ENCODE results near the gene LTBR.

LTBR gene

DNA sequence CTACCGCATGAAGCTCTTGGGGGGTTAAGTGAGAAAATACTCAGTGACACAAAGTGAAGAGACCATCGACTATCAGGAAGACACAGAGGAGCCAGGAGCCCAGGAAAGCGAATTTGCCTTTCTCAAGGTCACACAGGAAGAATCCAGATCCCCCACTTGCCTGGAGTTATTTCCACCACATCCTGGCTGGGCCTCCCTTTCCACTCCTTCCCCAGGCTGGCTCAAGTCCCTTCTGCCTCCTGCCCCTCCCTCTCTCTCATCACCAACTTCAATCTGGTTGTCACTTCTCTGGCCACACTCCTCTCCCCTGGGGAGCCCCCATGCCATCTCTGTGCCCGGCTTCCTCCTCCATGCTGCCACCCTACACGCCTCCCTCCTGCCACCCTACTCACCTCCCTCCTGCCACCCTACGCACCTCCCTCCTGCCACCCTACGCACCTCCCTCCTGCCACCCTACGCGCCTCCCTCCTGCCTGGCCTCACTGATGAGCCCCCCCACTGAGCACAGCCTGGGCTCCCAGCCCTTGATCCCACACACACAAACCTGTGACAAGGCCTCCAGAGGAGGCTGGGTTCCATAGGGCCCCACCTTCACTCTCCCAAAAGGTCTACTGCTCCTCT, 14.9 kb upstream of the LTBR start:
- DNase-seq: no peak

DNA sequence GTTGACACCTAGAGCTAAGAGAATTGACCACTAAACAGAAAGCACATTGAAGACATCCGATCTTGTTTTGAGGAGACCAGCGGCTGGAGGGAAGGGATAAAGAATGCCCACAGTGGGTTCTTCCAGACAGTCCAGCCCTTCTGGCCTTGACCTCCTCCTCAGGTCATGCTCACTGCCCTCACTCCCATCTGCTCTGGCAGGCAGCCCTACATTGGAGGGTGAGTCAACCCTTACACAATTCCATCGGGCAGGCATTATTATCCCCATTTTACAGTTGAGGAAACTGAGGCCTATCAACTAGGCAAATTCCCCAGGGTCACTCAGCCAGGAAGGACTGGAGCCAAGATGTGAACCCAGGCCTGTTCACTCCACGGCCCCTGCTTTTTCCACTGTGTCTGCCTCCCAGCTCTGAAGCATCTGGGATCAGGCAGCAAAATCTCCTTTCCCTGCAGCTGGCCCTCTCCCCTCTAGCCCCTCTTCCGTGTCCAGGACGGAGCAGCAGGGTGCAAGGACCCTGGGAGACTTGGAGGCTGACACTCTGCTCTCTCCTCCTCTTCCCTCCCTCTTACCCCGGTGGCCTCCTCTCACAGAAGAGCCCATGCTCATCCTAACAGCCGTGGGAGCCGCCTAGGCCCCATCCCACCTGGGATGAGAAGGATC, 13.9 kb upstream of the LTBR start:
- DNase-seq: no peak

DNA sequence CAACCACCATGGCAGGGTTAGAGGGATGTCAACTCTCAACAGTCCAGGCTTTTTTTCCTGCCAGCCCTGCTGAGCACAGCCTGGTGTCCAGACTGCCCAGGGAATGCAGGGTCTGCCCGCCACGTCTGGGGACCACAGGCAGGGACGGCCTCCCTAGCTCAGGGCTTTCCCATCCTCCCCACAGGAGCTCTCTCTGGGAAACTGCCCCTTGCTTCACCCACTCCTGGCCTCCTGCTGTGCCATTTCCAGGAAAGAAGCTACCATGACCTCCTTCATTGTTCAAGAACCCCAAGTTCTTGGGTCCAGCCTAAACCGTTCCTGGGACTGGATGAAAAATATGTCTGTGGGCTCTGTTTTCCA, 13.4 kb upstream of the LTBR start:
- DNase-seq: no peak

DNA sequence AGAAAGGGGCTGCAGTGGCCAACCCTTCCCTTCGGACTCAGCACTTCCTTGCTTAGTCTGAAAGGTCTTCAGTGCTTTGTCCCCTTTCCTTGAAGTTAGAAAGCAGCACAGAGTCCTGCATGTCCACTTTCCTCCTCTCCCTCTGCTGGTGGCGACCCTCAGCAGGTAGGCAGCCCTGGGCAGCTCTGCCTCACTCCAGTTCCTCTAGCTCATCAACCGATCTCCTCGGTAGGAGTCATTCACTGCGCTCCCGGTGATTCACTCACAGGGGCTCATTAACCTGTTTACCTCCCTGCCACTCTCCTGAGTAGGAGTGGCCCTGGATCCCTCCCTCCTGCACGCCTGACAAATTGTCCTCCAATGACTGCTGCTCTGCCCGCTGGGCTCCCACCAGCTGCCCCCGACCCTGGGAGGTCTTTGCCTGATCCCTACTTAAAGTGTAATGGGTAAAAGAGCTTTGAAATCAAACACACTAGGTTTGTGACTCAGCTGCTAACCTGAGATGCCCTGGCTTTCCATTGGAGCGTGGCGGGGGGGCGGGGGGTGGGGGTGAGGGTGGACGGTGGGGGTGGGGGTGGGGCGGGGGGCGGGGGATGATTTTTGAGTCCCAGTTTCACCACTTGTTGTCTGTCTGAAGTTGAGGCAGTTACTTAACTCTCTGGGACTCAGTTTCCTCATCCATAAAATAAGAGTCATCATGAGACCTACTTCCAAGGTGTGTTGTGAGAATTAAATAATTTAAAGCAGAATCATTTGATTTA, 12.8 kb upstream of the LTBR start:
- DNase-seq: no peak

DNA sequence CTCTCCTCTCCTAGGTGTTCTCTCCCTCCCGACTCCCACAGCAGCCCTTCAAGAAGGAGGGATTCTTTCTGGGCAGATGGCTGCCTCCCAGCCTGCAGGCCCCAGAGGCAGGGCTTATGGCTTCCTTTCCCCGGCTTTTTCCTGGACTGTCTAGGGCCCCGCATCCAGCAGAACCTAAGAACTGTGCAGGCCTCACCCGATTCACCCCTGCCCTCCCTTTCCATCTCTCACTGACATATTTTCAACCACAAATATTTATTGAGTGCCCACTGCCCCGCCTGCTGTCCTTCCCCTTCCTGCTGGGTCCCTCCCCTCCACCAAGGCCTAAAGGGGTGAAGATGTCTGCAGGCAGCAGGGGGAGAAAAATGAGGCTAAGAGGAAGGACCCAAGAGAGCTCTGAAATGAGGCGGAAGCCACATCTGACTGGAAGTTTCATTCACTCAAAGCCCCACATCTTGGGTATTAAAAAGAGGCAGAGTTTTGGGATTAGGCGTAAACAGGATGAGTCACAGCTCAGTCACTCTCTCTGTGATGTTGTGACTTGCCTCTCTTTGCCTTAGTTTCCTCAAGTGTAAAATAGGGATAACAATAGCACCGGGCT, 11.5 kb upstream of the LTBR start:
- DNase-seq: no peak

DNA sequence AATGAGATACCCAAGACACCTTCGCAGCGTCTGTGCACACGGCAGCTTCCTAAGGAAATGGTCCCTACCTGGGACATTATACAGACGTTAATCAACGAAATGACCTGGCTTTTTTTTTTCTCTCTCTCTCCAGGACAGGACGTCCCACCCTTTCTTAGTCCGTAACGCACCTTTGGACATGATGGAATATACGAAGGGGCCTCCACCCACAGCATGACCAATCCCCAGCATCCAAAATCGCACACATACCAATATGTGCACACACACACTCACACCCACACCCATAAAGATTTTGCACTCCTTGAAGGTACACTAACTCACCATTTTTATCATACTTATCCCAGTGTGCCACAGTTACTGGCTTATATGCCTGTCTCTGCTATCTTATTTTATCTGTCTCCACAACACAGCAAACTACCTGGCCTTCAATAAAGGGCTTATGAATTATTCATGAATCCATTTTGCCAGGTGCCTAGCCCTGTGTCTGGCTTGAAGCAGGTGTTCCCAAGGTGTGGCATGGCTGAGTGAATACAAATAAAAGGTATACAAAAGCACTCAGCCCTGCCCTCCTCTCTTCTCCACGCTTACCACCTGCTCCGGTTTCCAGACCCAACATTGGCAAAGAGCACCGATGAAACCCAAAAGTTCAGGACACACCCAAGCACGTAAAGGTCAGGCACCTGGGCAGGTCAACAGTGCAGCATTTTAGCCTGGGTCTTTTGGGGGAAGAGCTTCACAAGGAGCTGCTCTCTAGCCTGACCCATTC, 10.8 kb upstream of the LTBR start:
- DNase-seq: no peak

DNA sequence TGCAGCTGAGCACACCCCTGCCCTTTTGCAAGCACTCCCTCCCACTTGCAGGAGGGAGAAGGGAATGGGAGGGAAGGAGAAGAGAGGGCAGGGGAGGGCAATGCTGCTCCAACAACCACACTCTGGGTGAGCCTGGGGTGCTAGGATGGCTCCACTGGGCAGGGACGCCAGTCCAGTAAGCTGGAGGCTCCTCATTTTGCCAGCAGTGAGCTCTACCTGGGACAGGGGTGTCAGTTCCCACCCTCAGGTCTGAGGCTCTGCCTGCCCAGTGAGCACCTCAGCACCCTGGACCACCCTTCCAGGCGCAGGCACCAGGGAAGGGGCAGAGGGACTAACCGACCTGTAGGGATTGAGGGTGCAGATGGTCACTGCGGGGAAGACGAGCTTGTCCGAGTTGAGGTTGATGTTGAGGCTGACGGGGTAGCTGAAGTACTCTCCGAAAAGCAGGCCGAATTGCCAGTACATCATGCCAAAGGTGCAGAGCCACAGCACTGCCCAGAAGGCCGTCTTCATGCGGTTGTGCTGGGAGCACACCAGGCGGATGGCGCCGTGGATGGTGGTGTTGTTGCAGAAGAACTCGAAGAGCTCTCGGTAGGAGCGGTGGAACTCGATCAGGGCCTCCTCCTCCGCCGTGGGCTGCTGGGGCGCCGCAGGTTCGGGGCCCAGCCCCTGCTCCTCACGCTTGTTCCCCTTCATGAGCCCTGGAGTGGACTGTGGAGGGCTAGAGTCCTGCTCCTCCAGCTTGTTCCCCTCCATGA, 9.8 kb upstream of the LTBR start:
- no peak for DNase-seq

DNA sequence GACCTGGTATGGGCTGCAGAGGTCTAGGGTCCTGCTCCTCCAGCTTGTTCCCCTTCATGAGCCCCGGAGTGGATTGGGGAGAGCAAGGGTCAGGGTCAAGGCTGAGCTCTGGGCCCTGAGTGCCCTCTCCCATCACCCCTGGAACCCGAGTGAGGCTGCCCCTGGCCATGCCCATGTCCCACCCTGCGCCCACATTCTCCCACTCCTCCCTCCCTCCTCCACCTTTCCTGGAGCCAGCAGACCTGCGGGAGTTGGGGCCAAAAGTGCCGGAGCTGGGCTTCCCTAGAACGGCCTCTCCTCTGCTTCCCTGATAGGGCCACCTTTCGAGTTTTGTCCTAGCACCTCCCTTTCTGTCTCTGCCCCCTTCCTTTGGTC, 9.2 kb upstream of the LTBR start:
- DNase-seq: no peak

DNA sequence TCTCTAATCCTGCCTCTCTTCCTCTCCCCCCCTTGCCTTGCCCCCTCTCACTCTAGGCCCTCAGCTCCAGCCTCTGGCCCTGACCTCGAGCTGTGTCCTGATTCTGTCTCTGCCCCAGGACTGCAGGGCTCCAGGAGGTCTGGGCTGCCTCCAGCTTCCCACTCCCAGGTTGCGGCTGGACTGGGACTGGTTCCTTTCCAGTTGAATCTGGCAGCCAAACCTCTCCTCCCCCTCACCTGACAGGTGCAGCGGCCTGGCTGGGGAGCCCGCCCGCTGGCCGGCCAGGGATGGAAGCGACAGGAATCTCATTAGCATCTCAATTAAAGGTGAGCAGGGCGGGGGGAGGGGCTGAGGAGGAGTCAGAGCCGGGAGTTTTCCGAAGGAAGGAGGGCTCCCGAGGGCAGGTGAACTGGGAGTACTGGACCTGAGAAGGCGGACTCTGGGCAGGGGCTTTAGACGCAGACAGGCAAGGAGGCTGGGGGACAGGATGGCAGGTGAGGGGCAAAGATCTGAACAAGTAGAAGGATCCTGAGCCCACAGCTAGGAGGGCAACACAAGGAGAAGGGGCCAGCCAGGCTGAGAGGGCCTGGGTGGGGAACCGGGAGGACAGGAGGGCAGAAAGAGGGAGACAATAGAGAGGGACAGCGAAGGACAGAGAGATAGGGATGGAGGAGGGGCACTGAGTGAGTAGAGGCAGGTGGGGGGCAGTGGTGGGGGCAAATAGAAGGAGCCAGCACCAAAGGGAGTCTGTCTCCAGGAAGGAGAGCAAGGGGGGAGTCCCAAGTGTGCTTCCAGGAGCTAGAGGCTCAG, 8.5 kb upstream of the LTBR start, which contains the start of gene SCNN1A:
SCNN1A (minus strand) TSS at position 295 of the 810 bp plus-strand sequence. CDS start 780 bp downstream, outside the sequence.
- no peak for DNase-seq

DNA sequence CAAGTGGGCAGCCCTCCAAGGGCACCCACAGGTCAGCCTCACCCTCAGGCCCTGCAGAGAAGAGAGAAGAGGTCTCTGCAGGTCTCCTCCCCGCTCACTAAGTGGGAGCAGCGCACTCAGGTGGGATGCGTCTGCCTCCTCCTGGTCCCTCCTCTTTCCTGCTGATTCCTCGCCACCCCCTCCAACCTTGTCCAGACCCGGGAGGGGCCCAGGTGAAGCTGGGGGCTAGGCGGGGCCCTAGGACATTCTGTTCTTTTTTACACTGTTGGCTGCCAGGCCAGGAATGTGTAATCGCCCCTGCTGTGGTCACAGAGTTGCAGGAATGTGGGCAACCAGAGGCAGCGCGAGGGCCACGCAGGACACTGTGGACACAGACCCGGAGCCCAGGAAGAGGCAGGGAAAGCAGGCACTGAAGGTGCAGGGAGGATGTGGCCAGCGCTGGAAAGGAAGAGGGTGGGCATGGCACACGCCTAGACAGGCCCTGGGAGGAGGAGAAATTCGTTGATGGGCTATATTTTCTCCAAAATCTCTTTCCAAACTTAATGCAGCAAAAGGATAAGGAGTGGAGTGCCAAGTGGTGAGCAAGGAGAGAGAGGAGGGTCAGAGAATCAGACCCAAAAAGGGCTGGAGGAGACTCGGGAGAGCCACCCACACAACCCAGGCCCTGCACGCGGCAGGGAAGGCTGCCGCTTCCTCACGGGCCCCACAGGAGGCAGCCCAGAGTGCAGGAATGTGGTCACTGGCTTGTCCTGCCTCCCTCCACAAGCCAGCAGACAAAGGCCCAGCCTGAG, 7.7 kb upstream of the LTBR start:
- no peak for DNase-seq

DNA sequence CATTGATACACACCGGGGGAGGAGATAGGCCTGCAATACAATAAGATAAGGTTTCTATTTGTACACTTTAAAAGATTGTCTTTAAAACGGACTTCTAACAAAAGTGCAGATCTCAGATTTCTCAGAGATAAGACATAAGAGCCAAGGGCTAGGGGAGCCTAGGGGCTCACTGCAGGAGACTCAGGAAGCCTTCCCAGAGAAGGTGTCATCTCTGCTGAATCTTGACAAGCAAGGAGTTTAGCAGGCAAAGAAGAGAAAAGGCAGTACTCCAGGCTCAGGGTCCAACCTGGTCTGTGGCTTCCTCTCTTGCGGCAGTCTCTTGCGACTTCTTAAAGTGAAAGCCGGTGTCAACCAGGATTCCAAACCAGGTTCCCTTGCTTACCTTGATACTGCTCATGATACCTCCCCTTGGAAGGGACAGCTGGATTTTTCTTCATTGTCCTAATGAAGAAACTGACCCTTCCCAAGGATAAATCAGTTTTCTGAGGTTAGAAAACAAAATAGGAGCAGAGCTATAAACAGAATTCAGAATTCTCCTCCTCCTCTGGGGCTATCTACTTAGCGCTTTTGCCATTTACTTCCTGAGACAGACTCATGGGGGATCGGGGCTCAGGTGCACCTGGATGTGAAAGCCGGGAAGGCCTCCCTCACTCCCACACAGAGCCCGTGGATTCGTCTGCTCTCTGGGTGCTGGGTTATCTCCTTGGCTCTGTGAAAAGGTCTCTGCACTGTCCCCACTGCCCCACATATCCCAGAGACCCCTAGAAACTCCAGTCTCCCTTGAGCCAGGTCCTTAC, 6.9 kb upstream of the LTBR start:
- peak in 1 of 2 donors; percentile 16 for DNase-seq

DNA sequence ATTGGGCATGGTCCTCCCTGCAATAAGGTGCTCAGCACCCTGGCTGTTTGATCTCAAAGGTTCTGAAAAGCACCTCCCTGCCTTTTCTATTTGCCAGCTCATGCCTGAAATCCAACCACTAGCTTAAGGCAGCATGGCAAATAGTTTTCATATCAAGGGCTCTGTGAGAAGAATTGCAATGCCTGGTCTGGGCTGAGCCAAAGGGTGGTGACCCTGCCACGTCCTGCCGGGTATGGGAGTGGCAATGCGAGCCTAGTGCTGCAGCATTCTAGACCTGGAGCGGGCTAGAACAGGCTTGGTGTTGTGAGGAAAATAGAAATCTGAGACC, 6.3 kb upstream of the LTBR start:
- DNase-seq: no peak

DNA sequence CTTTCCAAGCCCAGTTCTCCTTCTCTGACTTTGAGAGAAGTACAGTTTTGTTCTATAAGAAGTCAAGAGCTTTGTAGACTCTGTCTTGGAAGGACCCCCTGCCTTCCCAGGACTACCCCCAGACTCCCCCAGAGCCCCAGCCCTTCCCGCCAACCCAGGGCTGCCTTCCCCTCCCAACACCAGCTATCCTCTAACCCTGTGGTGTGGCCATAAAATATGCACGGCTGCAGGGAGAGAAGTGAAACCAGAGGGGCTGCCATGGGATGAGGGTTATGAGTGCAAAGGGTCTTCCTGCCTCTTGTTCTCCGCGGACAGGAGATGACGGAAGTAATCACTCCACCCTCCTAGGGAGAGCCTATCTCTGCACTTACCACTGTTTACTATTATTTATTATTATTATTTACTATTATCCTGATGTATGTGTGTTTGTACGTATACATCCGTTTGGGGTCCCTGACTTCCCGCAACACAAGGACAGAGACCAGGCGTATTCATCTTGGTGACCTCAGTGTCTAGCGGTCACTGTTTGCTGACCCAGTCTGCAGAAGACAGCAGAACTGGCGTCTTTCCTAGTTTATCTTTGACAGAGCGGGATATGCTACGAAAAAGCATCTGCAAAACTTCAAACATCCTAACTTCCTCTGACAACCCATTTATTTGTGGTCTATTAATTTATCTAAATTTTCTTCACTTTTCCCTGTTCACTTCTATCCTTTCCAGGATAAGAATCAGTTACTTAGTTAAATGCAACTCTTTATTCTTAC, 5.1 kb upstream of the LTBR start:
- no peak for DNase-seq

DNA sequence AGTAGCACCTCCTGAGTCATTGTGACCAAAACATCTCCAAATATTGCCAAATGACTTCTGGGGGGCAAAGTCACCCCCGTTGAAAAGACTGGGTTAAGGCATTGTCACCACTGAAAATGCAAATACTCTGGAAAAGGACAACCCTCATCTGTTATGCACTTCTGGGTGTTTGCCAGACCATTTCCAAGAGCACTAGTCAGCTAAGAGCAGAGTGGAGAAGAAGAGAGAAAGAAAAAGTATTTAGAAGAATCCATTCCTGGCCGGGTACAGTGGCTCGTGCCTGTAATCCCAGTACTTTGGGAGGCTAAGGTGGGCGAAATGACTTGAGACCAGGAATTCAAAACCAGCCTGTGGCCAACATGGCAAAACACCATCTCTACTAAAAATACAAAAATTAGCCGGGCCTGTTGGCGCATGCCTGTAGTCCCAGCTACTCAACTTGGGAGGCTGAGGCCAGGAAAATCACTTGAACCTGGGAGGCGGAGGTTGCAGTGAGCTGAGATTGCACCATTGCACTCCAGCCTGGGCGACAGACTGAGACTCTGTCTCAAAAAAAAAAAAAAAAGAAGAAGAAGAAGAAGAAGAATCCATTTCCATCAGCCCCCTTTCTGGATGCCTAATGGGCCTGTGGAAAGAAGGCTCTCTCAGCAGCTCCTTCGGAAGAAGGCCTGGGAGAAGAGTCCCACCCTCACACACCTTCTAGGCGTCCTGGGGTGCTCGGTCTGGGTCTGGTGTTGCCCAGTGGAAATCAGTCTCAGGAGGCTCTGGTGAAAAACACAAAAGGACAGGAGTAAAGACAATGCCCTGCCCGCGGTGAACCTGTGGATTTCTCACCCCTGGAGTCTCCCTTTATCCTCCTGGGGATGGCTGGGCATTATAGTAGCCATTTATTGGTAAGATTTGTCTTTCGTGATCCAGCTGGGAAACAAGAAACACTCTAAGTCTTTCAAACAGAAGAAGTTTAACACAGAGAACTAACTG, 3.5 kb upstream of the LTBR start:
- no peak for DNase-seq

DNA sequence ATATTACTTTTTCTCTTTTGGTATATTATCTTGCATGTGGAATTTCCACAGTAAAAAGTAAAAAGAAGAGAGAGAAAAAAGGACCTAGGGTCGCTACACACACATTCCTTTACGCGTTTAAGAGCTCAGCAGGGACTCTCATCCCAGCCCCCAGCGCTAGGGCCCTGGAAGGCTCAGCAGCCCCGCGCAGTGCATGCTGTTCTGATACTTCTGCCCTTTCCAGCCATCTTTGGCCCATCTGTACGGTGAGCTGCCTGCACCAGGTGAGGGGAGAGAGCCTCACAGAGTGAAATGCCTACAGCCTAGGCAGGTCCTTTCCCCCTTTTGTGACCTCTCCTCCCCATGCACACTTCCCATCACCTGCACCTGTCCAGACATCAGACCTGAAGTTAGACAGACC, 1.6 kb upstream of the LTBR start:
- no peak for DNase-seq

DNA sequence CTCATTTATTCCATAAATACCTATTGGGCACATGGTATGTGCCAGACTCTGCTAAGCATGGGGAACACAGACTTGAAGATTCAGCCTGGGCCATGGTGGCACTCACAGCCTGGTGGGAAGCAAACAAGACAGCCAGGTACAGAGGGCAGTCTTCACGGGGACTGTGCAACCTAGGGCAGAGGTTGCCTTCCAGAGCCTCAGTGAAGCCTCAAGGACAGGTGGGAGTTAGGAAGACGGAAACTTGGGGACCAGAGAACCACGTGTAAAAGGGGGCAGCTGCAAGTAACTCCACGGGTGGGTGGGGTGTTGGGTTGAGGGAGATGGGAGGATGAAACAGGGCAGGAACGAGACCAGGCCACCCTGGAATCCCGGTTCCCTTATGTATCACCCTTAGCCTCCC, 980 bp upstream of the LTBR start:
- DNase-seq: no peak

DNA sequence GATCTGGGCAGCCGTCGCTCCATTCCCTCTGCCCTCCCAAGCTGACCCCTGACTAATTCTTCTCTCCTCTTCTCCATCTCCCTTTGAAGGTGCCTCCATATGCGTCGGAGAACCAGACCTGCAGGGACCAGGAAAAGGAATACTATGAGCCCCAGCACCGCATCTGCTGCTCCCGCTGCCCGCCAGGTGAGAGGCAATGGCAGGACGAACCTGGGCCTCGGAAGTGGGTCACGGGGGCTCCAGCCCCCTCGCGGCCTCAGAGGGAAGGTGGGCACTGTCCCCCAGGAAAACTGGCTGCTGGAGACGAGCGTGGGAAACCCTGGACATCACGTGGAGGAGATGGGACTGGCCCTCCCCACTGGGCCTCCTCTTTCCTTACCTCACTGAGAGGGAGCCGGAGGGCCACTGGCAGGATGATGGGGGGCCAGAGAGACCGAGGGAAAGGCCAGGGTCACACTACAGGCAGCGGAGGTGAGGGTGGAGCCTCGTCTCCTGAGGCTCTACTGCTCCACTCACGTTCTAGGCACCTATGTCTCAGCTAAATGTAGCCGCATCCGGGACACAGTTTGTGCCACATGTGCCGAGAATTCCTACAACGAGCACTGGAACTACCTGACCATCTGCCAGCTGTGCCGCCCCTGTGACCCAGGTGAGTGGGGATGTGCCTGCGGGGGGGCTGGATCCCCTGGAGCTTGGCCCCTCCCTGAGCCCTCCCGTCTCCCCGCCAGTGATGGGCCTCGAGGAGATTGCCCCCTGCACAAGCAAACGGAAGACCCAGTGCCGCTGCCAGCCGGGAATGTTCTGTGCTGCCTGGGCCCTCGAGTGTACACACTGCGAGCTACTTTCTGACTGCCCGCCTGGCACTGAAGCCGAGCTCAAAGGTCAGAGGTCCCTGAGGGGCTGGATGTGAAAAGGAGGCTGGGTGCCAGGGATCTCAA, 806 bp downstream of the LTBR start:
- no peak for DNase-seq

Data from CD4-positive, alpha-beta T cell treated with Interferon alpha-2 for 1 hour (primary cell).